HG03342 (cell line): Measurements from ENCODE around the gene PTPRCAP.

Experiments
- ATAC-seq: cut with Tn5 transposase; IDR thresholded peaks from one replicate; pipeline ENCODE4 v1.9.1; 2021; ENCODE audit warnings: mild to moderate bottlenecking, moderate library complexity; ENCODE audit not compliant: unreplicated experiment

Gene PTPRCAP

DNA sequence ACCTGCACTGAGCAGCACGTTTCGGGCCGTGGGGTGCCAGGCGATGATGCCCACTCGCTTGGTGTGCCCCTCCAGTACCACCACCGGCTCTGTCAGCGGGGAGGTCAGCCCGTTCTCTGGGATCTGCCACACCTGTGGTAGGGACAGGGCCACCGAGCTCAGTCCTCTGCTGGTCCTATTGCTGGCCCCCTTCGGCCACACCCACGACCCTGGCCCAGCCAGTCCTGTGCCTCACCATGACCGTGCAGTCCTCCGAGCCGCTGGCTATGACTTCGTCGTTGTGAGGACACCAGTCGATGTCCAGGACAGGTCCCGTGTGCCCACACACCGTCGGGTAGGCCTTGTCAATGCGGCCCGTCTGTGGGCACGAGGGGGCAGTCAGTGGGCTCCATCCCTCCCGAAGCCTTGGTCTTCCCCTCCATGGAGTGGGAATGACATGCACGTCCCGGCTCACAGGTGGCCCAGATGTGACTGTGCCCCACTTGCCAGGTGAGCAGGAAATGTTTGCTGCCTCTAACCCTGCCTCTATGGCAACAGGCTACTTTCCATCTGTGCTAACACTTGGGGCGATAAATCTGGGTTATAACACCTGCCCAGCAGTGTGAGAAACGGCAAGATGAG is 4.4 kb upstream of the PTPRCAP start:
- ATAC-seq, result no peak

DNA sequence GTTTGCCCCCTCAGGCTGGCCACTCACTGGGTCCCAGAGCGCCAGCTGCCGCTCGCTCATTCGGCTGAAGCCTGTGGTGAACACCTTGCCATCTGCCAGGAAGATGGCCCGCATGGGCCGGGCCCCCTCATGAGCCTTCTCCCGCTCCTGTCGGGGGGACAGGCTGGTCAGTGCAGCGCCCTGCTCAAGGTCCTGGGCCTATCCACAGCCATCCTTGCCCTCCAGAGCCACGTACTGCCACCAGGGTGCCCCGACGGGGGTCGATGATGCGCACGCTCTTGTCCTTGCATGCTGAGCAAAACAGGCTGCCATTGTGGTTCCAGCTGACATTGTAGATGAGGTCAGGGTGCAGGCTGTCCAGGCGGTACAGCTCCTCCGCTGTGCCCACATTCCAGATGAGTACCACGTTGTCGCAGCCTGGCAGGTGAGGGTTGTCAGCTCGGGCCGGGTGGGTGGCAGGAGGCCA is 3.6 kb upstream of the PTPRCAP start:
- no peak for ATAC-seq

DNA sequence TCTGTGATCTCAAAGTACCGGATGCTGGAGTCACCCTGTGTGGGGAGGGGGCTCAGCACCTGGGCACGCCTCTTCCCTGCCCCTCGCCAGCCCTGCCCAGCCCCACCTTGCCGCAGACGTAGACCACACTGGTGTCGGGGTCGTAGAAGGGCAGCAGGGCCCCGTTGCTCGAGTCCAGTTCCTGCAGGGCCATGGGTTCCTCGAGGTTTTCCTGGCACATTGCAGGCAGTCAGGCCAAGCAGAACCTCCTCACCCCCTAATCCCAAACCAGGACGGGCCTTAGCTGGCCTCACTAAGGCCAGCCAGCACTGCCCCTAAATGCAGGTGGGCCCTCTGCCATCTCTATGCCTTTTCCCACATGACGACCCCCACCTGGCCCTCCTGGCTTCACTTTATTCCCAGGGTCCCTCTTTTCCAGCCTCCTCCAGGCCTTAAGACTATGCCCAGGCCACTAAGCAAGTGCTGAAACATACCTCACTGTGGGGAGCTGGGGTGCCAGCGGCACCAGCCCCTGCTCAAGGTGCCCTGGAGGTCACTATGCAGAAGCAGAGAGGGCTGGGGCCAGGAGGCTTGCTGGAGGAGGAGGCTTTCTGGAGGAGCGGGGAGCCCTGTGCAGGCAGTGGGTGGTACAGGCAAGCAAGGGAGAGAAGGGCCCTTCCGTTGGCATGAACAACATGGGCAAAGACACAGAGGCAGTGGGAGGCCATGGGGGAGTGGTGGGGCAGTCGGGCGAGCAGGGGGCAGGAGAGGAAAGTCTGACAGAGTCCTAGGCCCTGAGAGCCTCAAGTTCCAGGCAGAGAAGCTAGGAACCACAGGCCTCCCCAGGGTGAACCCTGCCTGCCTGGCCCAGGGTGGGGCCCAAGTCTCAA is 3.0 kb upstream of the PTPRCAP start:
- ATAC-seq, result no peak

- no peak for ATAC-seq
These were observed 2.1 kb upstream of the PTPRCAP start for GRCh38 chr11:67439321-67440228.

- no peak for ATAC-seq
These were observed 848 bp upstream of the PTPRCAP start for GRCh38 chr11:67438158-67438902.

DNA sequence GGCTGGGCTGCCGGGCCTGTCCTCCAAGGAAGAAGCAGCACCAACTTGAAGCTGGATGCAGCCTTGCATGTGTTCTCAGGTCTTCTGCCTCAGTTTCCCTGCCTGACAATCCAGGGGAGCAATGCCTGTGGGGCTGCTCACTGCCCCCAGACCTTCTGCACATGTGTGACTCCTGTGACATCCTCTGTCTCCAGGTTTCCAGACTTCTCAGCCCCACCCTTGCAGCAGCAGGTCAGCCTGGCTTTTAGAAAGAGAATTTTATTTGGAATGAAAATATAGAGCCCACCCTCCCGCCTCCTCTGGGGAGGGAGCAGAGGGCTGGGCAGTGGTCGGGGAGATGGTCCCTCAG is 301 bp upstream of the PTPRCAP start:
- ATAC-seq, result no peak

DNA sequence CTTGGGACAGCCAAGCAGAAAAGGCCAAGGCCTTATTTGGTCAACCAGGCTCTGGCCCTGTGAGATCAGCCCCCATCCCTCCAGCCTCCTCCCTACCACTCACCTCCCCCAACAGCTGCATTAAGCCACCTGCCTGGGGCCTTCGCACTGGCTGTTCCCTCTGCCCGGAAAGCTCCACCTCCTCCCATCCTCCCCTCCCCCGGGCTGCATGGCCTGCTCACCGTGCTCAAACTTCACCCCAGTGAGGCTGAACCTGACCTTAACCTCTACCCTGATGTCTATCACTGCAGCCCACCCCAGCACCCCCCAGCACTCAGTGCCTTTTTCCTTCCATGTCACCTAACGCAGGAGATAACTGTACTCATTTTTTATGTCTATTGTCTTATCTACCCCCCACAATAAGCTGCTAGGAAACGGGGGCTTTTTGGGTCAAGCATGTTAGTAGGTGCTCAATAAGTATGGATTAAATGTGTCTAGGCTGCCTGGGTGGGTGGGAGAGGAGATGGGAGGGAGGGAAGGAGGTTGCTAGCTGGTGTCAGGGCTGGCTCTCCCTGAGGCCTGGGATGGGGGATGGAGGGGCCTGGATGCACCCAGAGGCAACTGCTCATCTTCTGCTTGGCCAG is 912 bp downstream of the PTPRCAP start:
- ATAC-seq, result peak; percentile 40

- no peak for ATAC-seq
These were observed 1.6 kb downstream of the PTPRCAP start for GRCh38 chr11:67435727-67436458.

- no peak for ATAC-seq
These were observed 2.3 kb downstream of the PTPRCAP start for GRCh38 chr11:67435031-67435726.

DNA sequence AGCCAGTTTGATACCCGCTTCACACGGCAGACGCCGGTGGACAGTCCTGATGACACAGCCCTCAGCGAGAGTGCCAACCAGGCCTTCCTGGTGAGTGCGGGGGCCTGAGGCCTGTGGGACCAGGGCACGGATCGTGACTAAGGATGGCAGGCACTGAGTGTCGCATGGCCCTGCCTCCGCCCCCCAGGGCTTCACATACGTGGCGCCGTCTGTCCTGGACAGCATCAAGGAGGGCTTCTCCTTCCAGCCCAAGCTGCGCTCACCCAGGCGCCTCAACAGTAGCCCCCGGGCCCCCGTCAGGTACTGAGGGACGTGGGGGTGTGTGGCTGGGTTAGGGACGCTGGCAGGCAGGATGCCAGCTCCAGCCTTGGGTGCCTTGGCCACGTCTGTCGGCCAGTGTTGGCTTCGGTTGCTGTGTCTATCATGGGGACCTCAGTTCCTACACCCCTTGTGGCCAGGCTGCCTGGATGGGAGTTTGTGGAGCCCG is 3.0 kb downstream of the PTPRCAP start:
- no peak for ATAC-seq

DNA sequence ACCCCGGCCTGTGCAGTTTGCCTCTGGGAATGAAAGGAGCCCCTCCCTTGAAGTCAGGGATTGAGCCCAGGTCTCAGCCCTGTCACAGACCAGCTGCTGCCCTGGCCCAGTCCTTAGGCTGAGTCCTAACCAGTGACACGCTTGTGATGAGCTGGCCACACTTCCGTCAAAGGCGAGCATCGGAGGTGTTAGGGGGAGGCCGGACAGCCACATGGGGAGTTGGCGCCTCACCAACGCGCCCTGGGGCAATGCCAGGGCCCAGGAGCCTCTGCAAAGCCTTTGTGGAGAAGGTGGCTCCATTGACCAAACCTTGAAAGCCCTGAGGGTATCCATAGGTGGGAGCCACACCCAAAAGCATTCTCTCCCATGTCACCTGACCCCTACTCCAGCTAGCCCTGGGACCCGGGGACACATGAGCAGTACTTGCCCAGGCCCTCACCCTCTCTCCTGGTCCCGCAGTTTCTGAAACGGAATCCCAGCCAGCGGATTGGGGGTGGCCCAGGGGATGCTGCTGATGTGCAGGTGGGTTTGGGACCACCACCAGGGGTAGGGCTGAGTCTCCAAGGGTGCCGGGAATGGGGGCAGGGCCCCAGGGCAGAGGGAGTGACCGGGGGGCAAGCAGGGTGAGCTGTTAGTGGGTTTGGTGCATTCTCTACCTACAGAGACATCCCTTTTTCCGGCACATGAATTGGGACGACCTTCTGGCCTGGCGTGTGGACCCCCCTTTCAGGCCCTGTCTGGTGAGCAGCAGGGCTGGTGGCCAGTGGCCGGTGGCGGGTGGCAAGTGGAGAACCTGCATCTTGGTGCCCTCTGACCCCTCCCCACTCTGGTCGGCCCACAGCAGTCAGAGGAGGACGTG is 3.7 kb downstream of the PTPRCAP start:
- no peak for ATAC-seq

DNA sequence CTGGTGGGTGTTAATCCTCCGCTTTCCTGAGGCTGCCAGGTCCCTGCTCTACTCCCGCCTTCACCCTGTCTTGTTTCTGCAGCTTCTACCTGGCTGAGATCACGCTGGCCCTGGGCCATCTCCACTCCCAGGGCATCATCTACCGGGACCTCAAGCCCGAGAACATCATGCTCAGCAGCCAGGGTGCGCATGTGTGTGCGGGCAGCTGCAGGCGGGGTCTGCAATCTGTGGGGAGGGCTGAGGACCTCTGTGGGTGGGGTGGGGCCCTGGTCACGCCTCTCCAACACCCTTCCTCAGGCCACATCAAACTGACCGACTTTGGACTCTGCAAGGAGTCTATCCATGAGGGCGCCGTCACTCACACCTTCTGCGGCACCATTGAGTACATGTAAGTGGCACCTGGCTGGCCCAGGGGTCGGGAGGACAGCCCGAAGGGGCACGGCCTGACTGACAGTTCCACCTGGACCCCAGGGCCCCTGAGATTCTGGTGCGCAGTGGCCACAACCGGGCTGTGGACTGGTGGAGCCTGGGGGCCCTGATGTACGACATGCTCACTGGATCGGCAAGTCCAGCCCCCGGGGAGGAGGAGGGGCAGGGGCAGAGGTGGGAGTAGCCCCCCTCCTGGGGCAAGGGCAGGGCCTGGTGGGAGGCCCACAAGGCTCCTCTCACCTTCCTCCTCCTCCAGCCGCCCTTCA is 4.7 kb downstream of the PTPRCAP start:
- ATAC-seq, result no peak

DNA sequence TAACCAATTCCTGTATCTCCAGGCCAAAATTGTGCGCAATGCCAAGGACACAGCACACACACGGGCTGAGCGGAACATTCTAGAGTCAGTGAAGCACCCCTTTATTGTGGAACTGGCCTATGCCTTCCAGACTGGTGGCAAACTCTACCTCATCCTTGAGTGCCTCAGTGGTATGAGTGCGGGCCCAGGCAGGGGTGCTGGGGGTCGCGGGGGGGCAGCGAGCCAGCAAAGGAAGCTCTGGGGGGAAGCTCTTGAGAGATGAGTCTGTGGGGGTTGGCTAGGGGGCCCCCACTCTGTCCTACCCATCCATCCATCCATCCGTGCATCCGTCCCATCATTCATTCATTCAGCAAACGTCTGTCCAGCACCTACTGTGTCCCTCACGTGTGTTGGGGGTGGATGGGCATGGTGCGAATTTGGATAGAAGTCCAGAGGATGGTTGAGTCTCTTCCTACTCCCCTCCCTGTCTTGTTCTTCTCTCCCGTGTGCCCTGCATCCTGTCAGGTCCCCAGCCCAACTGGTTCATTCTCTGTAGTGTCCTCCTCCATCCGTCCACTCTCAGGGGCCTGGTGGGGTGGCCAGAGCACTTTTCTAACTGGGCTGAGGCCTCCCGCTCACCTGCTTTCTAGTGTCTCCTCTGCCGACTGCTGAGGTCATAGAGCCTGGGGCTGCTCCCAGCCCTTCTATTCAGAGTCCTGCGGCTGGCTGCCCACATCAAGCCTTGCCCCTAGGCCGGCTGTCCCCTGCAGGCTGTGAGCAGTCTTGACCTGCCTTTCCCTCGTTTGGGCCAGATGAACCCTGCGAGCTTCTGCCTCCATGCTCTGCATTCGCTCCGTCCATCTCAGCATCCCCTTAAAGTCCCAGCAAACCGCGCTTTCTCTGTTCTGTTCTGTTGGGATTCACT is 5.9 kb downstream of the PTPRCAP start:
- ATAC-seq, result no peak

- ATAC-seq, result no peak
These were observed 7.8 kb downstream of the PTPRCAP start for GRCh38 chr11:67429722-67430121.

DNA sequence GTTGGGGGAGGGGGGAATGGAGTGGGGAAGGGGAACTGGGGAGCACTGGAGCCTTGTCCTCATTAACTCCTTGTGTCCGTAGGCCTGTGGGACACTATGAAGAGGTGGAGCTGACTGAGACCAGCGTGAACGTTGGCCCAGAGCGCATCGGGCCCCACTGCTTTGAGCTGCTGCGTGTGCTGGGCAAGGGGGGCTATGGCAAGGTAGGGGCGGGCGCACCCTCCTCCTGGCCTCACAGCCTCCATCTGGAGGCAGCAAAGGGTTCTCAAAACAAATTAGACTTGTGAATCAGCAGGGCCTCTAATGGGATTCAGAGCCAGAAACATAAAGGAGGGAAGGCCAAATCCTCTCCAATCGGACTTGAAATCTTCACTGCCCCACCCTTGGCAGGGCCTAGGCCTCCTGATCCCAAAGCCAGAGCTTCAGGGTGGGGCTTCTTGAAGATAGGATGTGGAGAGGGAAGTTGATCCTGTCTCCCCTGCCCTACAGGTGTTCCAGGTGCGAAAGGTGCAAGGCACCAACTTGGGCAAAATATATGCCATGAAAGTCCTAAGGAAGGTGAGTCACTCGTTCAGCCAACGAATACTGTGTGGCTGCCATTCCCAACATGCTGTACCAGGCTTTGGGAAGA is 8.3 kb downstream of the PTPRCAP start:
- no peak for ATAC-seq
